ENCODE data around the gene PCAT7.

Gene PCAT7

DNA sequence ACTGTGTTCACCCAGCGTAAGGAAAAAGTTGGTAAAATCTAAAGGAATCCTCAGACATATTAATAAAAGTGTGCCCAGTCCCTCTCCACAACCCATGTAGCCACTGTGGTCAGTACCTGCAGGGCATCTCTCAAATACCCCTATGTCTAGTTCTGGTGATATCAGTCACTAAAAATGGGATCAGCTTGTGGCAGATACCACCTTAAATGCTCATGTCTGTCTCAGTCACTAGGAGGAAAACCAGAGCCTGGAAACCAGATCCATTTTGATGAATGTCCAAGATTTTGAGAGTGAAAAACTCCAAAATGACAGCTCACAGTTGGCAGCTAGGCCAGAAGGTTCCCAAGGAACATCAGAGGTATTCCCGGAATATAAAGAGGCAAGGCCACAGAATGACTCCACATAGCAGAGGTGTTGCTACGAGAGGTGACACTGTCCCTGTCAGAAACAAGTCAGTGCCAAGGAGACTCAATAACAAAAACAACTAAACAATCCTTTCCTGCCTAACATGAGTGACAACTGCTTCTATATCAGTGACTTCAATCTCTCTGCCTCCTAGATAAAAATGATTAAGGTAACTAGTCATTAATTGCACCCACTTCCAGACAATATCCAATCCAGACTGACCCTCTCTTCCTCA, 13.5 kb downstream of the PCAT7 start:
- H3K36me3 ChIP-seq (ENCODE audit: control insufficient read depth in 2 of 2, insufficient read depth in 1 of 2, low read length in 2 of 2) = no peaks in the 10 kb centered on the region
- H3K9me3 ChIP-seq (ENCODE audit: control insufficient read depth, insufficient read depth, low read depth, low read length) = no peaks in the 10 kb centered on the region
- POLR2A ChIA-PET = interaction anchor here (0.7 kb wide), 1 partner anchor 1480 kb away, joined by 3 read pairs; no protein-coding TSS in a partner anchor
- no peak for TF ChIP-seq ZFP69B (tag by site-specific recombination; IDR thresholded peaks at IDR 0.05)
- no peak for TF ChIP-seq ZNF175 (tag by site-specific recombination; IDR thresholded peaks at IDR 0.05)
- TF ChIP-seq ZNF350 (tag by site-specific recombination; IDR thresholded peaks at IDR 0.05) = no peak
- TF ChIP-seq, protein P1, sequence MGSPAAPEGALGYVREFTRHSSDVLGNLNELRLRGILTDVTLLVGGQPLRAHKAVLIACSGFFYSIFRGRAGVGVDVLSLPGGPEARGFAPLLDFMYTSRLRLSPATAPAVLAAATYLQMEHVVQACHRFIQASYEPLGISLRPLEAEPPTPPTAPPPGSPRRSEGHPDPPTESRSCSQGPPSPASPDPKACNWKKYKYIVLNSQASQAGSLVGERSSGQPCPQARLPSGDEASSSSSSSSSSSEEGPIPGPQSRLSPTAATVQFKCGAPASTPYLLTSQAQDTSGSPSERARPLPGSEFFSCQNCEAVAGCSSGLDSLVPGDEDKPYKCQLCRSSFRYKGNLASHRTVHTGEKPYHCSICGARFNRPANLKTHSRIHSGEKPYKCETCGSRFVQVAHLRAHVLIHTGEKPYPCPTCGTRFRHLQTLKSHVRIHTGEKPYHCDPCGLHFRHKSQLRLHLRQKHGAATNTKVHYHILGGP (tag by site-specific recombination; IDR thresholded peaks at IDR 0.05) = no peak
- TF ChIP-seq ZNF670 (tag by site-specific recombination; IDR thresholded peaks at IDR 0.05; ENCODE audit: low read depth) = no peak
- TF ChIP-seq, protein P2, sequence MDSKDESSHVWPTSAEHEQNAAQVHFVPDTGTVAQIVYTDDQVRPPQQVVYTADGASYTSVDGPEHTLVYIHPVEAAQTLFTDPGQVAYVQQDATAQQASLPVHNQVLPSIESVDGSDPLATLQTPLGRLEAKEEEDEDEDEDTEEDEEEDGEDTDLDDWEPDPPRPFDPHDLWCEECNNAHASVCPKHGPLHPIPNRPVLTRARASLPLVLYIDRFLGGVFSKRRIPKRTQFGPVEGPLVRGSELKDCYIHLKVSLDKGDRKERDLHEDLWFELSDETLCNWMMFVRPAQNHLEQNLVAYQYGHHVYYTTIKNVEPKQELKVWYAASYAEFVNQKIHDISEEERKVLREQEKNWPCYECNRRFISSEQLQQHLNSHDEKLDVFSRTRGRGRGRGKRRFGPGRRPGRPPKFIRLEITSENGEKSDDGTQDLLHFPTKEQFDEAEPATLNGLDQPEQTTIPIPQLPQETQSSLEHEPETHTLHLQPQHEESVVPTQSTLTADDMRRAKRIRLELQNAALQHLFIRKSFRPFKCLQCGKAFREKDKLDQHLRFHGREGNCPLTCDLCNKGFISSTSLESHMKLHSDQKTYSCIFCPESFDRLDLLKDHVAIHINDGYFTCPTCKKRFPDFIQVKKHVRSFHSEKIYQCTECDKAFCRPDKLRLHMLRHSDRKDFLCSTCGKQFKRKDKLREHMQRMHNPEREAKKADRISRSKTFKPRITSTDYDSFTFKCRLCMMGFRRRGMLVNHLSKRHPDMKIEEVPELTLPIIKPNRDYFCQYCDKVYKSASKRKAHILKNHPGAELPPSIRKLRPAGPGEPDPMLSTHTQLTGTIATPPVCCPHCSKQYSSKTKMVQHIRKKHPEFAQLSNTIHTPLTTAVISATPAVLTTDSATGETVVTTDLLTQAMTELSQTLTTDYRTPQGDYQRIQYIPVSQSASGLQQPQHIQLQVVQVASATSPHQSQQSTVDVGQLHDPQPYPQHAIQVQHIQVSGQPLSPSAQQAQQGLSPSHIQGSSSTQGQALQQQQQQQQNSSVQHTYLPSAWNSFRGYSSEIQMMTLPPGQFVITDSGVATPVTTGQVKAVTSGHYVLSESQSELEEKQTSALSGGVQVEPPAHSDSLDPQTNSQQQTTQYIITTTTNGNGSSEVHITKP (tag by site-specific recombination; IDR thresholded peaks at IDR 0.05) = no peak
- TF ChIP-seq ZFP3 (tag by site-specific recombination; IDR thresholded peaks at IDR 0.05; ENCODE audit: low read depth) = no peak
- TF ChIP-seq, protein P3, sequence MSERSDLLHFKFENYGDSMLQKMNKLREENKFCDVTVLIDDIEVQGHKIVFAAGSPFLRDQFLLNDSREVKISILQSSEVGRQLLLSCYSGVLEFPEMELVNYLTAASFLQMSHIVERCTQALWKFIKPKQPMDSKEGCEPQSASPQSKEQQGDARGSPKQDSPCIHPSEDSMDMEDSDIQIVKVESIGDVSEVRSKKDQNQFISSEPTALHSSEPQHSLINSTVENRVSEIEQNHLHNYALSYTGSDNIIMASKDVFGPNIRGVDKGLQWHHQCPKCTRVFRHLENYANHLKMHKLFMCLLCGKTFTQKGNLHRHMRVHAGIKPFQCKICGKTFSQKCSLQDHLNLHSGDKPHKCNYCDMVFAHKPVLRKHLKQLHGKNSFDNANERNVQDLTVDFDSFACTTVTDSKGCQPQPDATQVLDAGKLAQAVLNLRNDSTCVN (tag by site-specific recombination; optimal IDR thresholded peaks at IDR 0.05) = no peak
- H3K4me1 ChIP-seq (ENCODE audit: control insufficient read depth, insufficient read depth, low read length) = no peaks in the 10 kb centered on the region
- CTCF ChIA-PET = interaction anchor here (0.6 kb wide), 1 partner anchor 36 kb away, joined by 3 read pairs; no protein-coding TSS in a partner anchor
- no peak overlapping the region for H3K4me3 ChIP-seq (ENCODE audit: low read depth, low read length)
- H3K27ac ChIP-seq (ENCODE audit: extremely low read depth, low read depth, low read length) = no peak overlapping the region

DNA sequence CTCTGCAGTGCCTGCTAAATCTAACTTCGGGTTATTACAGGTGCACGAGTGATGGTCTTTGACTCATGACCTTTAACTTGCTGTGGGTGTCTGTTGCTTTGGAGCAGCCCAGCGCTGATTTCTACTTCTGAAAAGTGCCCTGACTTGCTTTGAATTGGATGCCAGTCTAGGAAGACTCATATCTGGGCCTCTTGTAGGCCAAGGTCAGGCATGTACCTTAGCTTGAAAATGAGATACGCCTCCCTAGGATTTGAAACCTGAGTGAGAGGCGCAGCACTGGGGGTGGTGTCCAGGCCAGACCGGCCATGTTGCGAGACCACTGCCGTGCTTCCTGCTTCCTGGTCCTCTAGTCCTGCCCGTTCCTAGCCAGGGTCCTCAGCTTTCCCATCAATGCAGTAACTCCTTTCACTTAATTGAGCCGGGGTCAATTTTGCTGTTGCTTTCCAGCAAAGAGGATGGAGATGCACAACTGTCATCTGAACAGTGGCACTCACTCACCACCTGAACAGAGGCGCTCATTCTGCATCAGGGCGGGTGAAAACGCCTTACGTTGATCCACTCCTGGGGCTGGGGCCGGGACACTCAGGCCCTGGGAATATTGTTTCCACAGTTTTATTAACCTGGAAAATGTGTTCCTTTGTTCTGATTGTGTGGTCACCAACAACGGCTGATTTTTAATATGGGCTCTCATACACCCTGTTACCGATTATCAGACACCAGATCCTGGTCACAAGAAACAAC, 14.3 kb downstream of the PCAT7 start:
- ChIA-PET POLR2A (no interaction called here), CTCF (interaction anchor here (0.6 kb wide), 1 partner anchor 35 kb away, joined by 3 read pairs; no protein-coding TSS in a partner anchor)
- no peak for TF ChIP-seq OSR2 (tag by site-specific recombination; IDR thresholded peaks at IDR 0.05)
- no peak for TF ChIP-seq ZNF2 (tag by site-specific recombination; IDR thresholded peaks at IDR 0.05)
- TF ChIP-seq ZNF335 (tag by site-specific recombination; conservative IDR thresholded peaks at IDR 0.05) = no peak
- no peak for TF ChIP-seq ZNF529 (tag by site-specific recombination; IDR thresholded peaks at IDR 0.05; ENCODE audit: insufficient replicate concordance)
- TF ChIP-seq BCL11B (tag by site-specific recombination; IDR thresholded peaks at IDR 0.05; ENCODE audit: low read depth) = no peak
- TF ChIP-seq, protein P4, sequence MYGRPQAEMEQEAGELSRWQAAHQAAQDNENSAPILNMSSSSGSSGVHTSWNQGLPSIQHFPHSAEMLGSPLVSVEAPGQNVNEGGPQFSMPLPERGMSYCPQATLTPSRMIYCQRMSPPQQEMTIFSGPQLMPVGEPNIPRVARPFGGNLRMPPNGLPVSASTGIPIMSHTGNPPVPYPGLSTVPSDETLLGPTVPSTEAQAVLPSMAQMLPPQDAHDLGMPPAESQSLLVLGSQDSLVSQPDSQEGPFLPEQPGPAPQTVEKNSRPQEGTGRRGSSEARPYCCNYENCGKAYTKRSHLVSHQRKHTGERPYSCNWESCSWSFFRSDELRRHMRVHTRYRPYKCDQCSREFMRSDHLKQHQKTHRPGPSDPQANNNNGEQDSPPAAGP (tag by site-specific recombination; IDR thresholded peaks at IDR 0.05) = no peak
- TF ChIP-seq ZNF600 (tag by site-specific recombination; IDR thresholded peaks at IDR 0.05) = no peak
- TF ChIP-seq ZNF37A (tag by site-specific recombination; IDR thresholded peaks at IDR 0.05) = no peak
- no peak for TF ChIP-seq YY2 (tag by site-specific recombination; IDR thresholded peaks at IDR 0.05)
- TF ChIP-seq ZNF747 (tag by site-specific recombination; IDR thresholded peaks at IDR 0.05) = no peak
- no peak for TF ChIP-seq ZNF530 (tag by site-specific recombination; IDR thresholded peaks at IDR 0.05; ENCODE audit: low read depth)
- no peak for TF ChIP-seq ZNF416 (tag by site-specific recombination; IDR thresholded peaks at IDR 0.05)
- no peak for TF ChIP-seq ZNF394 (tag by site-specific recombination; IDR thresholded peaks at IDR 0.05; ENCODE audit: borderline replicate concordance)
- Histone ChIP-seq H3K4me3 (ENCODE audit: low read depth, low read length) (no peak overlapping the region), H3K4me1 (ENCODE audit: control insufficient read depth, insufficient read depth, low read length) (no peaks in the 10 kb centered on the region), H3K36me3 (ENCODE audit: control insufficient read depth in 2 of 2, insufficient read depth in 1 of 2, low read length in 2 of 2) (no peaks in the 10 kb centered on the region), H3K9me3 (ENCODE audit: control insufficient read depth, insufficient read depth, low read depth, low read length) (no peaks in the 10 kb centered on the region), H3K27ac (ENCODE audit: extremely low read depth, low read depth, low read length) (no peak overlapping the region)

All from HEK293 (cell line).